Fibroblast of pulmonary artery (primary cell): ENCODE results near the gene NFKBIZ.

ENCODE experiments used
- DNase-seq: peaks from one replicate; pipeline ENCODE4 v3.0.0-alpha.2; 2010; ENCODE audit warnings: low read depth
- H3K4me3 ChIP-seq: replicated peaks from 2 replicates; pipeline ENCODE4 v1.5.1; 2011; ENCODE audit warnings: low read depth, mild to moderate bottlenecking, control low read depth, low read length, moderate library complexity
- CTCF ChIP-seq: IDR thresholded peaks from 2 replicates; pipeline ENCODE4 v1.5.1; 2011; ENCODE audit warnings: mild to moderate bottlenecking, control low read depth, low read length, inconsistent platforms; ENCODE audit errors: missing control alignments

NFKBIZ gene

GRCh38 chr3:101888653-101889052 lies 39.3 kb downstream of the NFKBIZ start:
- TF ChIP-seq CTCF: no peak
- no peak overlapping the region for H3K4me3 ChIP-seq
- no peak for DNase-seq

DNA sequence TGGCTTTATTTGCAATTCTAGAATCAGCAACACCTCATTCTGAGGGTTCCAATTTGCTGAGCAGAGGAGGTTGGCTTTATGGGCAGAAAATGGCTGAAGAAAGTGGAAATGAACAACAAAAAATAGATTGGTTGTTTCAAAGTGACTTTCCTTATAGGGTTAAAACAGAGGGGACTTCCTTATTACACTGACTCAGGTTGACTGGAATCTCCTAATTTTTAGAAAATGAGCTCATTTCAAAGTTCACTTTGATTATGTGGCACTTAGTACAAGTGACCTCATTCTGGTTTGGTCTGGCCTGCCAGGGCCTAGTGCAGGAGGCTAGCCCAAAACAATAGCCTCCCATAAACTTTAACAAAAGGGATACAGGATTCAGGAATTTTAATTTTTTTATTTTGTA lies 41.4 kb downstream of the NFKBIZ start:
- no peak for TF ChIP-seq CTCF
- peak; percentile 57 for DNase-seq
- no peak overlapping the region for H3K4me3 ChIP-seq

GRCh38 chr3:101892648-101893047 lies 43.3 kb downstream of the NFKBIZ start:
- no peak for DNase-seq
- no peak for TF ChIP-seq CTCF
- no peak overlapping the region for H3K4me3 ChIP-seq

DNA sequence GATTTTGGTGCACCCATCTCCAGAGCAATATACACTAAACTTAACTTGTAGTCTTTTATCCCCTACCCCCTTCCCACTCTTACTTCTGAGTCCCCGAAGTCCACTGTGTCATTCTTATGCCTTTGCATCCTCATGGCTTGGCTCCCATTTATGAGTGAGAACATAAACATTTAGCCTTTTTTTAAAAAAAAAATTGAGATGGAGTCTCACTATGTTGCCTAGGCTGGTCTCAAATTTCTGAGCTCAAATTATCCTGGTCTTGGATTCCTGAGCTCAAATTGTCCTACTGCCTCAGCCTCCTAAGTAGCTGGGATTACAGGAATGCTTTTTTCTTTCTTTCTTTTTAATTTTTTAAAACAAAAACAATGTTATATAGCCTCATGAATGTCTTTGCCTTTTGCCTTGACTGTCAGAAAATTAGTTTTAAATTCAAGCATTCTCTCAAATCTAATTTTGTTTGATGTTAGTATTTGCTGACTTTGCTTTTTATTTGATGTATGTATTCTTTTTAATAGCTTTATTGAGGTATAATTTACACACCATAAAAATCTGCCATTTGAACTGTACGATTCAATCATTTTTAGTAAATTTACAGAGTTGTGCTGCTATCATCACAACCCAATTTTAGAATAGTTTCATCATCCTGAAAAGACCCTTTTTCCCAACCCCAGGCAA lies 46.9 kb downstream of the NFKBIZ start:
- no peak overlapping the region for H3K4me3 ChIP-seq
- DNase-seq: no peak
- TF ChIP-seq CTCF: no peak

- no peak overlapping the region for H3K4me3 ChIP-seq
- DNase-seq: no peak
- no peak for TF ChIP-seq CTCF
Measured at GRCh38 chr3:101897013-101897412, 47.7 kb downstream of the NFKBIZ start.

GRCh38 chr3:101898039-101898438 lies 48.7 kb downstream of the NFKBIZ start:
- TF ChIP-seq CTCF: no peak
- DNase-seq: no peak
- no peak overlapping the region for H3K4me3 ChIP-seq

DNA sequence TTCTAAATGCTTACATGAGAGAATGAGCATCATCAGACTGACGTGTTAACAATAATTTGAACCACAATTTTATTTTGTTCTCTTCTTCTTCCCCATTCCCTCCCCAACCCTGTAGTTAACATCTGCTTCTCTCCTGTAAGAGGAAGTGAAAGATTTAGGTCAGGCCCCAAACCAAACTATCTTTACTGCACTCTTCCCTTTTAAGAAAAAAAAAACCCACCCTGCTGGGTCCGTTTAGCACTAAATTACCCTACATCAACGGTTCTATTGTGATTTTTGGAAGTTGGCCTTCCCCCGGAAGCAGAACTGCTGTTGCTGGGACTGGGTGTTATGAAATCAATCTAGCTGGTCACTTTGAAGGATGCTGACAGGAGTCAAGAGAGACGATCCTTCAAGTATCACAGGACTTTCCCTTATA lies 49.4 kb downstream of the NFKBIZ start:
- no peak for DNase-seq
- TF ChIP-seq CTCF: no peak
- H3K4me3 ChIP-seq: no peak overlapping the region
